Hepatocyte (in vitro differentiated cells): ENCODE data around the gene ING4.

ENCODE experiments used
- CTCF ChIP-seq: fragments of 200-600 bp; sonication (generic); IDR thresholded peaks from 2 replicates; pipeline ENCODE4 v1.5.1; 2016; ENCODE audit warnings: antibody characterized with exemption, mild to moderate bottlenecking; ENCODE audit not compliant: poor library complexity
- EZH2 ChIP-seq: fragments of 200-600 bp; sonication (generic); IDR thresholded peaks from 2 replicates; pipeline ENCODE4 v1.6.1; 2016; ENCODE audit warnings: antibody characterized with exemption, mild to moderate bottlenecking, borderline replicate concordance
- EZH2phosphoT487 ChIP-seq: fragments of 200-600 bp; sonication (generic); IDR thresholded peaks from one replicate; pipeline ENCODE4 v1.6.1; 2018; ENCODE audit warnings: antibody characterized with exemption, mild to moderate bottlenecking, low read depth, moderate library complexity; ENCODE audit not compliant: unreplicated experiment, severe bottlenecking

- TF ChIP-seq CTCF (no peak), EZH2 (no peak), EZH2phosphoT487 (no peak)
Observed at GRCh38 chr12:6662602-6662905, 365 bp downstream of the ING4 start.
